AG09319 (cell line): ENCODE results near the gene MNT.
A peak's percentile ranks its signal among the peaks of the same experiment; 100 is the strongest.

Experiments
- DNase-seq: peaks from one replicate; pipeline ENCODE4 v3.0.0-alpha.2; 2010; ENCODE audit warnings: low read depth; ENCODE audit errors: extremely low read depth
- CTCF ChIP-seq: IDR thresholded peaks from 2 replicates; pipeline ENCODE4 v1.5.1; 2011; ENCODE audit warnings: low read depth, mild to moderate bottlenecking, inconsistent platforms, low read length, moderate library complexity

MNT gene

GRCh38 chr17:2398655-2399571 is 1.9 kb downstream of the MNT start:
- DNase-seq, result no peak

GRCh38 chr17:2398182-2398581 is 2.7 kb downstream of the MNT start:
- TF ChIP-seq CTCF, result no peak
- no peak for DNase-seq

More at GRCh38 chr17:2398655-2399571, 1.9 kb downstream of the MNT start:
- no peak for TF ChIP-seq CTCF

- no peak for DNase-seq
- no peak for TF ChIP-seq CTCF
Measured at GRCh38 chr17:2397247-2398171, 3.4 kb downstream of the MNT start.

GRCh38 chr17:2396568-2397246 is 4.2 kb downstream of the MNT start:
- DNase-seq, result peak; percentile 95
- TF ChIP-seq CTCF, result no peak

- no peak for TF ChIP-seq CTCF
- no peak for DNase-seq
Measured at GRCh38 chr17:2396192-2396567, 4.7 kb downstream of the MNT start.

- no peak for DNase-seq
- TF ChIP-seq CTCF, result no peak
Measured at GRCh38 chr17:2395258-2396181, 5.3 kb downstream of the MNT start.
